ENCODE measurements around the gene HEATR9. TPM values are rescaled to one million over a fixed set of nuclear protein-coding genes. Genes with fewer than 3 reads are reported as not detected.

HEATR9 gene
- total RNA-seq, 1 donor from 2014 or later, result 0.13 TPM

DNA sequence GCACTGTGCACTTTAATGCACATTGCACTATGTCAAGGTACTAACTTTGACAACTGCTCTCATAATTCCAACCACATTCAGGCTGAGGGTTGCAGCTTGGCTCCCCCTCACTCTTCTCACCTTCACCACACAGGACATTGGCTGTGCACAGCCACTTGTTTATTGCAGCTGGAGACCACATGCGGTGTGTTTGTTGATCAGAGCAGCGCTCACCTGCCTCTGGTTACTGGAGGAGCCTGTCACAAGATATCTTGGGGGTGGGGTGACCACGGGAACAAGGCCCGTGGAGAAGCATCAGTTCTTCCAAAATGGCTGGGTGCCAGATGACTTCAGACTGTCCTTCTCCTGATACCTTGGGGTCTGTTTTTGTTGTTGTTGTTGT, 22.1 kb upstream of the HEATR9 start:
- H3K27ac Mint-ChIP-seq, result peak overlapping the region; percentile 94
- no peaks in the 10 kb centered on the region for H3K27me3 Mint-ChIP-seq (ENCODE audit: insufficient read depth)
- peaks cover 4% of the 10 kb centered on the region for H3K9me3 Mint-ChIP-seq
- intact Hi-C loops (cut with micrococcal nuclease), result loop anchor here (5.0 to 10.0 kb wide), 2 partner anchors 182 to 1954 kb away; no protein-coding TSS in a partner anchor
- H3K4me3 Mint-ChIP-seq, result peak overlapping the region; percentile 19
- H3K4me1 Mint-ChIP-seq (ENCODE audit: low read depth), result peaks cover 63% of the 10 kb centered on the region
- peaks cover 3% of the 10 kb centered on the region for H3K36me3 Mint-ChIP-seq (ENCODE audit: low read depth)
- DNase-seq (ENCODE audit: low spot score), result peak; percentile 80

DNA sequence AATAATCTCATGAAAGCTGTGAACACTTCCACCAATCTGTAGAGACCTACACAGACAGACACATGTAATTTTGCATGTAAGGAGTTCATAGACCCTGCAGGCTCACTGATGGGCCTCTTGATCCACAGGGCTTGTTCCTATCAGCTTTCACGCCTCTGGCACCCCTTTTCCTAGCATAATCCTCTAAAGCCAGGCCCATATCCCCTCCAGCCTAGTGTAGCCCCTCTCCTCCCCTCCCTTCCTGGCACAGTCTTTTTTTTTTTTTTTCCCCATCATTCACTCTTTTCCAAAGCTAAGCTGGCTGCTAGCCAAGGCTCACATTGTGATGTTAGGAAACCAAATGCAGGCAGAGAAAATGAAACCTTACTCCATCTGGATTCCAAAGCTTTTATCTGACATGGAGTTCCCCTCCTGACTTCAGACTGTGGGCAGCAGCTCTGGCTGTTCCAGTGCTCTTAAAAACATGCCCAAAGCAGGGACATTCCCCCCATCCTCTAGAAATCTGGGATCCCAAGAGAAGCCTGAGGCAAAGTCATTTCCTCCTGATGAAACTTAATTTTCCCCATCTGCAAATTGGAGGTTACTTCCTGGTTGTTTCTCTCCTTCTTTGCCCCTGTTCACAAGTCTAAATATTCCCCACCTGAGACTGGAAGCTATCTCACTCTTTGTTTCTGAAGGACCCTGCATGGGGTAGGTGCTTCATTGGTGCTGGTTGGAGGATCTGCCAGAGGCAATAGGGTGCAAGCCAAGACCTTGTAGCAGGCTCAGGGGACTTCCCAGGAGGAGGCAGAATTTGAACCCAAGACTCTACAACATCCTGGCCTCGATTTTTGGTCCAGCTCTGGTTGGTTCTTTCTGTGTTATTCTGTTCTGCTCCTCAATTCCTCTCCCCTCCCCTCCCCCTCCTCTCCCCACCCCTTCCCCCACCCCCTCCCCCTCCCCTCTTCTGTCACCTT, 21.4 kb upstream of the HEATR9 start:
- H3K27me3 Mint-ChIP-seq (ENCODE audit: insufficient read depth), result no peaks in the 10 kb centered on the region
- peak overlapping the region; percentile 66 for H3K4me3 Mint-ChIP-seq
- H3K36me3 Mint-ChIP-seq (ENCODE audit: low read depth), result peaks cover 3% of the 10 kb centered on the region
- intact Hi-C loops (cut with micrococcal nuclease), result loop anchor here (1.0 to 10.0 kb wide), 7 partner anchors 8 to 1955 kb away; partner anchors contain the start of genes CCL5 and RDM1
- H3K4me1 Mint-ChIP-seq (ENCODE audit: low read depth), result peaks cover 56% of the 10 kb centered on the region
- no peak for DNase-seq (ENCODE audit: low spot score)
- peaks cover 4% of the 10 kb centered on the region for H3K9me3 Mint-ChIP-seq
- peak overlapping the region; percentile 94 for H3K27ac Mint-ChIP-seq

DNA sequence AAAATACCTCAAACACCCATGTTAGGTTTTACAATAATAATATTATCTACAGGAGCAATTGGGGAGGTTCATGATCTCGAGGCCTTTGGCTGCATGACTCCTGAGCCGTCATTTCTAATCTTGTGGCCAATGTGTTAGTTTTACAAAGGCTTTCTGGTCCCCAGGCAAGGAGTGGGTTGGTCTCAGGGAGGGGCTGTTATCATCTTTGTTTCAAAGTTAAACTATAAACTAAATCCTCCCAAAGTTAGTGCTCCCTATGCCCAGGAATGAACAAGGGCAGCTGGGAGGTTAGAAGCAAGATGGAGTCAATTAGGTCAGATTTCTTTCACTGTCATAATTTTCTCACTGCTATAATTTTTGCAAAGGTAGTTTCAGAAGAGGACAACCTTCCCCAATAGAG, 20.6 kb upstream of the HEATR9 start:
- H3K27me3 Mint-ChIP-seq (ENCODE audit: insufficient read depth), result no peaks in the 10 kb centered on the region
- peaks cover 4% of the 10 kb centered on the region for H3K9me3 Mint-ChIP-seq
- intact Hi-C loops (cut with micrococcal nuclease), result loop anchor here (1.0 to 10.0 kb wide), 5 partner anchors 9 to 1504 kb away; partner anchors contain the start of genes CCL5 and RDM1
- H3K36me3 Mint-ChIP-seq (ENCODE audit: low read depth), result peaks cover 3% of the 10 kb centered on the region
- H3K27ac Mint-ChIP-seq, result peak overlapping the region; percentile 27
- H3K4me1 Mint-ChIP-seq (ENCODE audit: low read depth), result peaks cover 54% of the 10 kb centered on the region
- DNase-seq (ENCODE audit: low spot score), result no peak
- no peak overlapping the region for H3K4me3 Mint-ChIP-seq

DNA sequence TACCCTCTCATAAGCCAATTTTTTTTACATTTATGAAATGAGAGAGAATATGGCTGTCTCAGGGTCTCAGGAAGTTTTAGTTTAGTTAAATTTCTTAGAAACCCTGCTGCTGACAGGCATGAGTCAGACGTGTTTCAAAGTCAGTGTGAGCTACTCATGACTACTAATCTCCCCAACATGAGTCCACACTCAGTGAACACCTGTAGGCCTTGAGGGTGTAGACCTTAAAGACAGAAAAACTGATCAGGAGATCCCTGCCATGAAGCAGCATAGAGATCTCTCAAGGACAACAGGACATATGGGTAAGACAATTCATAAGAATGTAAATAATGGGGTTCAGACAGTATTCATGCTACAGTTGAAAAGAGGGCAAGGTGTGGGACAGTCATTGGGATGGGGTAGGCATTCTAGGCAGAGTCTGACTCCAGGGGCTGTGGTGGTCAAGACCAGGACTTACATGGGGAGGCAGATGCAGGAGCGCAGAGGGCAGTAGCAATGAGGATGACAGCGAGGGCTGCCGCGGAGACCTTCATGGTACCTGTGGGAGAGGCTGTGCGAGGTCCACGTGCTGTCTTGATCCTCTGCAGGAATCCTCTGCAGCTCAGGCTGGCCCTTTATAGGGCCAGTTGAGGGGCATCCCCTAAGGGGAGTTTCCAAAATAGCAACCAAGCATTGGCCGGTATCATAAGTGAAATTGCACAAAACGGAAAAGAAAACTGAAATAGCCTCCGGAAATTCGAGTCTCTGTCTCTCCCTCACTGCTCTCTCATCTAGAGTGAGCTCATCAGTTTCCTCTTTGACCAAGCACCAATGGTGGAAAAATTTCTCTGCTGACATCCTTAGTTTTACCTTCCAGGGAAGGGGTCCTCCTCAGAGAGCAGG, 11.3 kb upstream of the HEATR9 start, which contains the start of gene CCL5:
Gene CCL5, minus strand, starts transcription at position 588 of the 882 bp plus-strand sequence.
- intact Hi-C loops (cut with micrococcal nuclease), result loop anchor here (1.0 to 10.0 kb wide), 6 partner anchors 9 to 1495 kb away; partner anchors contain the start of genes CCL3 and RDM1
- Mint-ChIP-seq H3K4me1 (ENCODE audit: low read depth) (peaks cover 57% of the 10 kb centered on the region), H3K36me3 (ENCODE audit: low read depth) (peaks cover 18% of the 10 kb centered on the region)

DNA sequence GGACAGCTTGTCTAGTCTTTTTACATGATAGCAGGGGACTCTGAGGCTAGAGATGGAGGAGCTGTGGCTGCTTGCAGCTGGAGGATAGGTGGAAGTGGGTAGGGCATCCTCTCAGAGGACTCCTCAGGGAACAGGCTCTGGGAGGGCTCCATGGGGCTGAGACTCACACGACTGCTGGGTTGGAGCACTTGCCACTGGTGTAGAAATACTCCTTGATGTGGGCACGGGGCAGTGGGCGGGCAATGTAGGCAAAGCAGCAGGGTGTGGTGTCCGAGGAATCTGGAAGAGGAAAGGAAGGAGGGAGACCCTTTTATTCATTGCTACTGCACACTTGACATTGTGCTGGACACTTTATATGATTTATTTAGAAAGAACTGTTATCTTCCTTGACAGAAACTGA, 9.7 kb upstream of the HEATR9 start:
- DNase-seq (ENCODE audit: low spot score), result no peak
- intact Hi-C loops (cut with micrococcal nuclease), result loop anchor here (5.0 kb wide), 1 partner anchor 194 kb away; no protein-coding TSS in a partner anchor
- no peaks in the 10 kb centered on the region for H3K9me3 Mint-ChIP-seq
- H3K27ac Mint-ChIP-seq, result peak overlapping the region; percentile 49
- peak overlapping the region; percentile 70 for H3K4me3 Mint-ChIP-seq
- H3K36me3 Mint-ChIP-seq (ENCODE audit: low read depth), result peaks cover 21% of the 10 kb centered on the region
- H3K27me3 Mint-ChIP-seq (ENCODE audit: insufficient read depth), result no peaks in the 10 kb centered on the region
- peaks cover 58% of the 10 kb centered on the region for H3K4me1 Mint-ChIP-seq (ENCODE audit: low read depth)

More for the DNA sequence above, 11.3 kb upstream of the HEATR9 start, which contains the start of gene CCL5:
- H3K27ac Mint-ChIP-seq, result peak within 1 kb of the TSS; percentile 99
- H3K4me3 Mint-ChIP-seq, result peak within 1 kb of the TSS; percentile 86
- no peaks in the 10 kb centered on the region for H3K27me3 Mint-ChIP-seq (ENCODE audit: insufficient read depth)
- DNase-seq (ENCODE audit: low spot score), result peak; percentile 66
- H3K9me3 Mint-ChIP-seq, result no peaks in the 10 kb centered on the region

DNA sequence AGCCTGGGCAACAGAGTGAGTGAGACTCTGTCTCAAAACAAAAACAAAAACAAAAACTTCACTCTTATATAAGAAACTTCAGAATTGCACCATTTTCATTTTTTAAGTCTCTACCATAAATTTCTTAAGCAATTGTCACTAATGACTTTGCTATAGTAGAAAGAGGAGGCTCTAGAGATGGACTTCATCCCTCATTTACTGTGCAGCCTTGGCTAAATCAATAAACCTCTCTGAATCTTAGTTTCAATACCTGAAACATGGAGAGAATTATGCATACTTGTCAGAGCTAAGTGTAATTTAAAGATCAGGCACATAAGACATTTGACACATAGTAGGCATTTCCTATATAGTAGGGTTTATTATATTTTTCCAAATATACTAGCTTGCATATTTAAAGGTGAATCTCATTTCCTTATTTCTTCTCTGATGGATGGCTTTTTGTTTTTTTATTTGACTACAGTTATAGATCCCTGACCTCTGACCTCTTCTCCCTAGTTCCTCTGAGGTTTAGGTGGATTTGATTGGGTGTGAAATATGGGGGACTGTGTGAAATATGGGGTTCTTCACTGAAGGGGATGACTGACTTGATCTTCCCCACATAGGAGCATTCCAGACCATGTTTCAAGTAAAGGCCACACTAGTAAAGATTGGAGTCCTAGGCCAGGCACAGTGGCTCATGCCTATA, 8.8 kb upstream of the HEATR9 start:
- Mint-ChIP-seq H3K9me3 (no peaks in the 10 kb centered on the region), H3K27me3 (ENCODE audit: insufficient read depth) (no peaks in the 10 kb centered on the region), H3K4me1 (ENCODE audit: low read depth) (peaks cover 60% of the 10 kb centered on the region), H3K4me3 (no peak overlapping the region), H3K36me3 (ENCODE audit: low read depth) (peaks cover 22% of the 10 kb centered on the region), H3K27ac (no peak overlapping the region)
- no peak for DNase-seq (ENCODE audit: low spot score)
- intact Hi-C loops (cut with micrococcal nuclease), result loop anchor here (5.0 kb wide), 1 partner anchor 195 kb away; no protein-coding TSS in a partner anchor

DNA sequence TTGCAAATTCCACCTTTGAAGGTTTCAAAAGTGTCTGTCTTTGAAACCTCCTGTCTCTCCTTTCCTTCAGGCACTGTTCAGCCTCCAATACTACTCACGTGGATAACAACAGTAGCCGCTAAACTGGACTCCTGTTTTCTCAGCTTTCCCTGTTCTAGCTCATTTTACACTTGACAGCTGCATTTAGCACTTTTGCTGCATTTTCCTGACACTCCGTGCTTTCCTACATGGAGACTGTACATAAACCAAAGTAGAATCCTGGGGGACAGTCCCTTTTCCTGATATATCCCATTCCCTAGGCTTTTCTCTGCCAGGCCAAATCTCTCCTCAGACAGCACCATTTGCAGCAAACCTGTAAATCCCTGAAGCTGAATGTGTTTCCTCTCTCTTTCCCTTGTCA, 7.8 kb upstream of the HEATR9 start:
- Mint-ChIP-seq H3K9me3 (no peaks in the 10 kb centered on the region), H3K27ac (no peak overlapping the region), H3K4me3 (peak overlapping the region; percentile 8), H3K4me1 (ENCODE audit: low read depth) (peaks cover 66% of the 10 kb centered on the region), H3K36me3 (ENCODE audit: low read depth) (peaks cover 26% of the 10 kb centered on the region), H3K27me3 (ENCODE audit: insufficient read depth) (no peaks in the 10 kb centered on the region)
- intact Hi-C loops (cut with micrococcal nuclease), result loop anchor here (5.0 kb wide), 1 partner anchor 196 kb away; no protein-coding TSS in a partner anchor
- no peak for DNase-seq (ENCODE audit: low spot score)

DNA sequence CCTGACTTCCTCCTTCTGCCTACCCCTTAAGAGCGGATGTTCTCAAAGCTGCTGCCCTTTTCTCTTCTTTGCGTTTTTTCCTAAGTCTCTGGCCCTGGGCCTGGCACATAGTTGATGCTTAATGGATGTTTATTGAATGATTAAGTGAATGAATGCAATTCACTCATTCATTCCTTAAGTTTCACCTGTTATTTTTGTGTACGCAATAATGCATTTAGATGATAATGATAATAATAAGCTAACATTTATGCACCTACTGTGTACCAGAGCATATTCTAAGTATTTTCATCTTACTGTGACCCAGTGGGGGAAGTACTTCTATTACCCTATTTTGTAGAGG, 7.1 kb upstream of the HEATR9 start:
- Mint-ChIP-seq H3K36me3 (ENCODE audit: low read depth) (peaks cover 26% of the 10 kb centered on the region), H3K27ac (peak overlapping the region; percentile 61), H3K27me3 (ENCODE audit: insufficient read depth) (no peaks in the 10 kb centered on the region), H3K4me1 (ENCODE audit: low read depth) (peaks cover 68% of the 10 kb centered on the region), H3K9me3 (no peaks in the 10 kb centered on the region), H3K4me3 (peak overlapping the region; percentile 23)
- no peak for DNase-seq (ENCODE audit: low spot score)
- intact Hi-C loops (cut with micrococcal nuclease), result loop anchor here (5.0 kb wide), 1 partner anchor 197 kb away; no protein-coding TSS in a partner anchor

DNA sequence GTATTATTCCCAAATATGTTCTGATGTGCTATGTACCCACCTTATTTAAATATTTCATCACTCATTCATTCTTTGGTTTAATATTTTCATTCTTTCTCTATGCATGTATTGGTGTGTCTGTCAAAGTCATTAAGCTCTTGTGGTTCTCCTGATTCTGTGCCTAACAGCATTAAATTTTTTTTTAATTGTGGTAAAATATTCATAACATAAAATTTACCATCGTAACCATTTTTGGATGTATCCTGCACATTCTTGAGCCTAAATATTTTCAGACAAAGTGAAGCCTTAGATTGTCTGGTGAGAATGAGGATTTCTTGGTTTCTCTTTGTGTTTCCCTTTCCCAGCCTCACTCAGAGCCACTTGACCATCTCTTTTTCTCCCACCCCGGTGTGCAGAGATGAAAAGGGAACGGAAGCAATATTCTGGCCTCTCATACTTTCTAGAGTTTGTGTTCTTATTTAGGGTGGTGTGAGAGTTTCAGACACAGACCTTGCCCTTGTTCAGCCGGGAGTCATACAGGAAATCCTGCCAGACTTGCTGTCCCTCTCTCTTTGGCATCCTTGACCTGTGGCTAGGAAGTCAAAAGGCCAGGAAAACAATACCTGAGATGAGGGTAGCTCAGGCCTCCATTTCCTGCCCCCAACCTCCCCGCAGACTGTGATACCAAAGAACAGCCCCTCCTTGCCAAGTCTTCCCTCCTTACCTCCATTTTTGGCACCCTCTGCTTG, 6.5 kb upstream of the HEATR9 start:
- DNase-seq (ENCODE audit: low spot score), result no peak
- peaks cover 24% of the 10 kb centered on the region for H3K36me3 Mint-ChIP-seq (ENCODE audit: low read depth)
- no peaks in the 10 kb centered on the region for H3K27me3 Mint-ChIP-seq (ENCODE audit: insufficient read depth)
- H3K4me1 Mint-ChIP-seq (ENCODE audit: low read depth), result peaks cover 64% of the 10 kb centered on the region
- H3K9me3 Mint-ChIP-seq, result no peaks in the 10 kb centered on the region
- intact Hi-C loops (cut with micrococcal nuclease), result loop anchor here (5.0 kb wide), 1 partner anchor 197 kb away; no protein-coding TSS in a partner anchor
- peak overlapping the region; percentile 23 for H3K4me3 Mint-ChIP-seq
- peak overlapping the region; percentile 61 for H3K27ac Mint-ChIP-seq

DNA sequence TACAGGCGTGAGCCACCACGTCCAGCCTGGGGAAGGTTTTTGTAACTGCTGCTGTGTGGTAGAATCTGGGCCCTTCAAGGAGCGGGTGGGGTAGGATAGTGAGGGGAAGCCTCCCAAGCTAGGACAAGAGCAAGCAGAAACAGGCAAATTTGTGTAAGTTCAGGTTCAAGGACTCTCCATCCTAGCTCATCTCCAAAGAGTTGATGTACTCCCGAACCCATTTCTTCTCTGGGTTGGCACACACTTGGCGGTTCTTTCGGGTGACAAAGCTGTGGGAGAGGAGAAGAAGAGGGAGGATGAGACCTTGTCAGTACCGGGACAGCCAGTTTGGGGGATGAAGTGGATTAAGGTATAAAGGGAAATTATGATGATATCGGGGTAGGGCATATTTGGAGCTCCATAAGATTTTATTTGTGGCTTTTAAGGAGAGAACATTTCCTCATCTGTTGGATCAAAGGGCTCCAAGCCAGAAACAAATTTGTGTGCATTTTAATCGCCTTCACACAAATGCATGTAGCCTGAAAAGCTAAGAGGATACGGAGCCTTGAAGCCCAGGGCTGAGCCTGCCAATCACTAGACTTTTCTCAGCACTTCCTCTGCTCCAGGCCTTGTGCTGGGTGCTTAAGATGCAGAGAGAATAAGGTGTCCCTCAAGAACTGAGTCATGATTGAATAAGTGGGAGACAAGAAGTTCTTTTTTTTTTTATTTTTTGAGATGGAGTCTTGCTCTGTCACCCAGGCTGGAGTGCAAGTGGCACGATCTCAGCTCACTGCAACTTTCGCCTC, 3.7 kb upstream of the HEATR9 start:
- Mint-ChIP-seq H3K4me1 (ENCODE audit: low read depth) (peaks cover 52% of the 10 kb centered on the region), H3K36me3 (ENCODE audit: low read depth) (peaks cover 18% of the 10 kb centered on the region), H3K9me3 (no peaks in the 10 kb centered on the region), H3K27me3 (ENCODE audit: insufficient read depth) (no peaks in the 10 kb centered on the region), H3K4me3 (no peak overlapping the region), H3K27ac (no peak overlapping the region)
- intact Hi-C loops (cut with micrococcal nuclease), result no loop called here
- no peak for DNase-seq (ENCODE audit: low spot score)

Data from activated T-helper 1 cell treated with anti-CD3 and anti-CD28 coated beads, Interleukin-12 subunit alpha, Interleukin-12 subunit beta, Interleukin-2, Interleukin-4 antibody, amounts not matched to agents 30 ng/mL and 10 ng/mL and 1 ng/mL, durations not matched to agents 14 hours and 24 hours and 36 hours (primary cell).